GM12801 (cell line): Measurements from ENCODE around the gene CATSPERZ.

Source experiments
- TF ChIP-seq, protein P1 (sequence below): IDR thresholded peaks from one replicate; pipeline ENCODE4 v1.5.1; 2011; ENCODE audit warnings: control low read depth; ENCODE audit not compliant: insufficient read length; ENCODE audit errors: extremely low read depth

Gene CATSPERZ

DNA sequence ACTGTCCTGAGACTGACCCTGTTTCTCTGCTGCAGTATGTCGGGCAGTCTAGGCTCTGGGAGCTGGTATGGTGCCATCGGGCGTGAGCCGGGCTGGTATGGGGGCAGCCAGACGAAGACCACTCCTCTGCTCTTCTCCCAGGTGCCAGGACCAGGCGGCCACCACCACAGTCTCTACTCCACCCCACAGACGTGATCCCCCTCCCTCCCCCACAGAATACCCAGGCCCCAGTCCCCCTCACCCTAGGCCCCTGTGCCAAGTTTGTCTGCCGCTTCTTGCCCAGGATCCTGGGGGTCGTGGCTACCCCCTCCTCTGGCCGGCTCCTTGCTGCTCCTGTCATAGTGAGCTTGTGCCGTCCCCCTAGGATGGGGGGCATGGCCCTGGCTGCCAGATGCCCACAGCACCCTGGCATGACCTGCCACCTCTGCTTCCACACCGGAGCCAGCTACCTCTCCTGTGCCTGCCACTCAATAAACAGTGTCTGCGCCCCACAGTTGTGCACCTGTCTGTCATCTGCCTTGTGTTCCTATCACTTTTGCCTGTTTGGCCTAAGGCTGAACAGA, 11.1 kb upstream of the CATSPERZ start:
- TF ChIP-seq, protein P1, sequence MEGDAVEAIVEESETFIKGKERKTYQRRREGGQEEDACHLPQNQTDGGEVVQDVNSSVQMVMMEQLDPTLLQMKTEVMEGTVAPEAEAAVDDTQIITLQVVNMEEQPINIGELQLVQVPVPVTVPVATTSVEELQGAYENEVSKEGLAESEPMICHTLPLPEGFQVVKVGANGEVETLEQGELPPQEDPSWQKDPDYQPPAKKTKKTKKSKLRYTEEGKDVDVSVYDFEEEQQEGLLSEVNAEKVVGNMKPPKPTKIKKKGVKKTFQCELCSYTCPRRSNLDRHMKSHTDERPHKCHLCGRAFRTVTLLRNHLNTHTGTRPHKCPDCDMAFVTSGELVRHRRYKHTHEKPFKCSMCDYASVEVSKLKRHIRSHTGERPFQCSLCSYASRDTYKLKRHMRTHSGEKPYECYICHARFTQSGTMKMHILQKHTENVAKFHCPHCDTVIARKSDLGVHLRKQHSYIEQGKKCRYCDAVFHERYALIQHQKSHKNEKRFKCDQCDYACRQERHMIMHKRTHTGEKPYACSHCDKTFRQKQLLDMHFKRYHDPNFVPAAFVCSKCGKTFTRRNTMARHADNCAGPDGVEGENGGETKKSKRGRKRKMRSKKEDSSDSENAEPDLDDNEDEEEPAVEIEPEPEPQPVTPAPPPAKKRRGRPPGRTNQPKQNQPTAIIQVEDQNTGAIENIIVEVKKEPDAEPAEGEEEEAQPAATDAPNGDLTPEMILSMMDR: no peak

DNA sequence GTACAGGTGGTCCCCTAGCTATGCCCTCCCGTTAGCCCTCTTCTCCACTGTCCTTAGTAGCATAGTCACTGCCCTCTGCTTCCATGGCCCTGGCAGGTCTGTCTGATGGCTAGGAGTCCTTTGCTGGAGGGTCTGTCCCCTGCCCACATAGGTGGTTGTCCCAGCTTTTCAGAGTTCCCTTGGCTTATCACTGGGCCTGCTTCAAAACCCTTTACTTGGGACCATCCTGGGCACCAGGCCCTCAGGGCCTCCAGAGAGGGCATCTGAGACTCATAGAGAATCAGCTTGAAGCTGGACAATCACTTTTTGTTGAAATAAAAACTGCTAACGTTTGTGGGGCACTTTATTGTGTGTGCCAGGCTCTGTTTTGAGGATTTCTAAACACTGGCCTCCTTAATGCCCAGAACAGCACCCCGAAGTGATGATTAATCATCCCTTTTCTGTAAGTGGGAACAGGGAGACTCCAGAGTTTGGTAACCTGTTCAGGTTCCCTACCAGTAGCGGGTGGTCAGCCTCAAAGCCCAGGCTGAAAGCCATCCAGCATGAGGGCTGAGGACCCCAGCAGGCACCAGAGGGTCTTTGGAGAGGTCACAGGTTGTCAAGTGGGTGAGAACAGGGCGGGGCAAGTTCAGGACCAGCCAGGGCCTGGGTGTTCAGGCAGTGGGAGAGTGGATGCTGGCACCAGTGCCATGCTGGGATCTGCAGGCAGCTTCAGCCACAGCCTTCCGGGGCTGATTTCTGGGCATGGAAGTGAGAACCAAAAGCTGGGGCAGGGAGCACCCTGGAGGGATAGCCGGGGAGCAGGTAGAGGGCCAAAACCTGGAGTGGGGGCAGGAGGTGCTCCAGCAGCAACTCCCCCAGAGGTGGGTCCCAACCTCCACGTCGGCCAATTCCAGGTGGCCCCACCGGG, 9.6 kb upstream of the CATSPERZ start:
- TF ChIP-seq, protein P1: no peak

DNA sequence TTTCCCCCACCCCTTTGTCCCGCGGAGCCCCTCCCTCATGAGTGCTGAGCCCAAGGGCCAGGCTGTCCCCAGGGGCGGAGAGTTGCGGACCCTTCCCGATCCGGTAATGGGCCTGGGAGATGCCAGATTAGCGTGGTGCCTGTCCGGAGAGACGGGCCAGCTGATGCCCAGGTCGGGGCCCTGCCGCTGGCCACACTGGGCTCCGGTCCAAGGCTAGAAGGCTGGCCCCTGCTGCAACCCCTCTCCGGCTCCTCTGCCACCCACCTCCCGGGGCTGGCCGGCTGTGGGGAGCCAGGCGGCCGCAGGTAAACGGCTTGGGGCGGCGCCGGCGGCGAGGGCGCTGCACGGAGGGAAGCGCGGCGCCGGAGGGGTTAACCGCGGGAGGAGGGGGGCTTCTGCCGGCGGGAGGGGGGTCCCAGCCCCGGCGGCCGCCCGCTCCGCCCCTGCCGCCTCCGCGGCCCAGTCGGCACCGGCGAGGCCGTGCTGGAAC, 8.9 kb upstream of the CATSPERZ start, which contains the start of gene KCNK4:
TSS of gene KCNK4 (plus strand) at position 41 of the 490 bp plus-strand sequence. CDS start 1,717 bp downstream, outside the sequence.
- TF ChIP-seq, protein P1: no peak

DNA sequence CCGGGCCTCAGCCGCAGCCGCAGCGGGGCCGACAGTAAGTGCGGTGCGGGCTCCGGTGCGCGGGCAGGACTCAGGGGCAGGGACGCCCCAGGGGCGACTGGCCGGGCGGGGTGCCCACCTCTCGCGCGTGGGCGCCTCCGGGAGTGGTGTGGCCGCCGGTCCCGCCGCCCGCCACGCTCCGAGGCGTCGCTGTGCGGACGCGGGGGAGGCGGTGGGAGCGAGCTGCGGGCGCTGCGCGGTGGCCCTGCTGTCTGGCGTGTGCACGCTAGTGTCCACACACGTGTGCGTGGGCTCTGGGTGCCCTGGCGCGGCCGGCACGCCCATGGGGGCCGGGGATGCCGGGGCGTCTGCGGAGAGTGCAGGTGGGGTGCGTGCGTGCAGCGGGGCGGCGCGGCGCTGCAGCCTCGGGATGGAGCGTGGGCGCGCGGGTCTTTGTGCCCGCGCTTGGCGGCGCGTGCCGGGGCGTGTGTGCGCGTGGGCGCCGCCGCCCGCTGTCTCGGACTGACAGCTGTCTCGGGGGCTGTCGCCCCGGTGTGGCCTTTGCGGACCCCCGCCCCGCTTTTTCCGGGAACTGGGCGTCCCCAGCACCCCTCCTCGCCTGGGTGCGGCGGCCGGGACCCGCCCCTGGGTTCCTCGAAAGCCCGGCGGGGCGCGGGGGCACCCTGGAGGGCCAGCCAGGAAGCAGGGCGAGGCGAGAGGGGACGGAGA, 8.3 kb upstream of the CATSPERZ start:
- TF ChIP-seq, protein P1: no peak

DNA sequence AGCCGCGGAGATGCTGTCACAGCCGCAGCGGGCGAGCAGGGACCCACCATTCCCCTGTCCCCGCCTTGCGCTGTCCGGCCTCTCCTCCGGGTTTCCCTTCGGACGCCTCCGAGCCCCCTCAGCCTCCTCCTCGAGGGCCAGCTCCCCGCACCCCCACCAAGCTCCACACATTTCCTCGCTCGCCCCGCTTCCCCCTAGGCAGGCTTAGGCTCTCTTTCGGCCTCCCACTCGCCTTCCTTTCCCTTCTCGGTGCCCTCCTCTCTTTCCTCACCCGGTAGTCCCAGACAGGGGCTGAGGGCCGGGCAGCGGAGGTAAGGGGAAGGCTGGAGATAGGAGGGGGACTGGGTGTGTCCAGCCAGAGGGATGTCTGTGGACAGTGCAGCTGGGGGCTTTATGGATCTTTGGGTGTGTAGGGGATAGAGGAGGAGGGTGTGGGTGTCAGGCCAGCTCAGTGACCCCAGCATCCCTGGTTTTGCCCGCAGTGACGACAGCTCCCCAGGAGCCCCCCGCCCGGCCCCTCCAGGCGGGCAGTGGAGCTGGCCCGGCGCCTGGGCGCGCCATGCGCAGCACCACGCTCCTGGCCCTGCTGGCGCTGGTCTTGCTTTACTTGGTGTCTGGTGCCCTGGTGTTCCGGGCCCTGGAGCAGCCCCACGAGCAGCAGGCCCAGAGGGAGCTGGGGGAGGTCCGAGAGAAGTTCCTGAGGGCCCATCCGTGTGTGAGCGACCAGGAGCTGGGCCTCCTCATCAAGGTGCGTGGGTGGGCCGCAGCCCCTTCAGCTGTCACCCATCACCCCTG, 7.5 kb upstream of the CATSPERZ start:
- TF ChIP-seq, protein P1: no peak

DNA sequence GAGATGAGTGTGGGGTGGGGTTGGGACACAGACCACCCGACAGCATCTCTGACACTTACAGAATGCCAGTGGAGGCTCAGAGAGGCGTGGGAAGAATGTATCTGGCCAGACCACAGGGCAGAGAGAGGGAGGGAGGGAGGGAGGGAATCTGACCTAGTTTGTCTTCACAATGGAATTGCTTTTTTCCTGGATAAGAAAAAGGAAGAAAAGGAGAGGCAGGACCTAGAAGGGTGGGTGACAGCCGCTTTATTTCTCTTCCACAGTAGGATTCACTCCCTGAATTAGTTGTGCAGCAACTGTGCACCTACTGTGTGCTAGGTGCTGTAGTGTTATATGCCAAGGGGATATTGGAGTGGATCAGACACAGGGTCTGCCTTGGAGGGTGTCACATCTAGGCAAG, 5.4 kb upstream of the CATSPERZ start:
- TF ChIP-seq, protein P1: no peak
